Activated T-cell treated with anti-CD3 and anti-CD28 coated beads, Interleukin-2, amount 50 U/mL, for 72 hours (primary cell): ENCODE measurements around the gene PEMT. TPM values are rescaled to one million over a fixed set of nuclear protein-coding genes. Genes with fewer than 3 reads are reported as not detected.

Experiments used
- ATAC-seq, 2 donors: fragments of 150-1000 bp; cut with Tn5 transposase; replicated peaks in 1 of 2; 2 replicates each; pipeline ENCODE4 v1.10.0; 2021; ENCODE audit warnings: moderate library complexity in 2 of 2, mild to moderate bottlenecking in 1 of 2
- DNase-seq, 2 donors: peaks; one replicate each; pipeline ENCODE4 v3.0.0; 2021 to 2022; ENCODE audit warnings: mixed read lengths in 1 of 2
- H3K27ac Mint-ChIP-seq: one replicate; pipeline ENCODE4 v1.8.0; 2022; ENCODE audit warnings: mild to moderate bottlenecking, moderate library complexity, mixed read lengths
- H3K27me3 Mint-ChIP-seq: one replicate; pipeline ENCODE4 v1.8.0; 2022; ENCODE audit warnings: low read depth, mixed read lengths
- H3K36me3 Mint-ChIP-seq, 2 donors: one replicate each; pipeline ENCODE4 v1.8.0; 2022; ENCODE audit warnings: mixed read lengths in 2 of 2, mild to moderate bottlenecking in 1 of 2; ENCODE audit not compliant: insufficient read depth in 2 of 2
- H3K4me1 Mint-ChIP-seq: one replicate; pipeline ENCODE4 v1.8.0; 2022; ENCODE audit warnings: low read depth, mixed read lengths
- H3K4me3 Mint-ChIP-seq, 2 donors: one replicate each; pipeline ENCODE4 v1.8.0; 2022; ENCODE audit warnings: mild to moderate bottlenecking in 2 of 2, mixed read lengths in 2 of 2, moderate library complexity in 2 of 2
- H3K9me3 Mint-ChIP-seq, 2 donors: one replicate each; pipeline ENCODE4 v1.8.0; 2022; ENCODE audit warnings: mixed read lengths in 2 of 2
- total RNA-seq, 2 donors: library from RNA; stranded (reverse); gene quantifications; one replicate each; pipeline ENCODE4 v1.2.3, GENCODE V29; 2022

PEMT gene
- total RNA-seq, 2 donors from 2014 or later = 21.6 to 36.8 TPM

GRCh38 chr17:17513626-17514025 lies 77.9 kb downstream of the PEMT start:
- no peak overlapping the region for H3K4me3 Mint-ChIP-seq
- ATAC-seq (no peak), DNase-seq (no peak)
- no peaks in the 10 kb centered on the region for H3K27me3 Mint-ChIP-seq
- no peaks in the 10 kb centered on the region for H3K9me3 Mint-ChIP-seq
- no peak overlapping the region for H3K27ac Mint-ChIP-seq
- peaks cover 7% of the 10 kb centered on the region for H3K4me1 Mint-ChIP-seq
- H3K36me3 Mint-ChIP-seq = no peaks in the 10 kb centered on the region

- DNase-seq = no peak
- no peak for ATAC-seq
- no peak overlapping the region for H3K27ac Mint-ChIP-seq
- H3K4me3 Mint-ChIP-seq = no peak overlapping the region
- H3K9me3 Mint-ChIP-seq = no peaks in the 10 kb centered on the region
- peaks cover 7% of the 10 kb centered on the region for H3K4me1 Mint-ChIP-seq
- H3K27me3 Mint-ChIP-seq = no peaks in the 10 kb centered on the region
- H3K36me3 Mint-ChIP-seq = no peaks in the 10 kb centered on the region
These were observed 78.6 kb downstream of the PEMT start for GRCh38 chr17:17512866-17513265.

GRCh38 chr17:17511881-17512858 lies 79.3 kb downstream of the PEMT start:
- Mint-ChIP-seq H3K4me1 (peaks cover 7% of the 10 kb centered on the region), H3K27ac (no peak overlapping the region), H3K36me3 (no peaks in the 10 kb centered on the region), H3K27me3 (no peaks in the 10 kb centered on the region), H3K4me3 (no peak overlapping the region), H3K9me3 (no peaks in the 10 kb centered on the region)
- ATAC-seq (no peak), DNase-seq (no peak)

GRCh38 chr17:17511293-17511741 lies 80.2 kb downstream of the PEMT start:
- Mint-ChIP-seq H3K27ac (no peak overlapping the region), H3K9me3 (no peaks in the 10 kb centered on the region), H3K27me3 (no peaks in the 10 kb centered on the region), H3K36me3 (no peaks in the 10 kb centered on the region), H3K4me3 (no peak overlapping the region), H3K4me1 (peaks cover 7% of the 10 kb centered on the region)
- no peak for DNase-seq
- ATAC-seq = no peak

- Mint-ChIP-seq H3K36me3 (no peaks in the 10 kb centered on the region), H3K4me3 (peak overlapping the region in 1 of 2 donors; percentile 9), H3K27ac (no peak overlapping the region), H3K9me3 (no peaks in the 10 kb centered on the region), H3K27me3 (no peaks in the 10 kb centered on the region), H3K4me1 (peaks cover 7% of the 10 kb centered on the region)
- ATAC-seq = peak in 1 of 2 donors; percentile 37
- DNase-seq = no peak
These were observed 80.8 kb downstream of the PEMT start for GRCh38 chr17:17510456-17511292.

- H3K4me3 Mint-ChIP-seq = no peak overlapping the region
- H3K27ac Mint-ChIP-seq = no peak overlapping the region
- no peaks in the 10 kb centered on the region for H3K36me3 Mint-ChIP-seq
- ATAC-seq (no peak), DNase-seq (no peak)
- H3K9me3 Mint-ChIP-seq = no peaks in the 10 kb centered on the region
- H3K4me1 Mint-ChIP-seq = peaks cover 7% of the 10 kb centered on the region
- no peaks in the 10 kb centered on the region for H3K27me3 Mint-ChIP-seq
These were observed 81.7 kb downstream of the PEMT start for GRCh38 chr17:17509601-17510425.

GRCh38 chr17:17508646-17509591 lies 82.6 kb downstream of the PEMT start:
- H3K36me3 Mint-ChIP-seq = no peaks in the 10 kb centered on the region
- ATAC-seq (no peak), DNase-seq (no peak)
- no peaks in the 10 kb centered on the region for H3K9me3 Mint-ChIP-seq
- H3K4me3 Mint-ChIP-seq = no peak overlapping the region
- H3K27ac Mint-ChIP-seq = no peak overlapping the region
- no peaks in the 10 kb centered on the region for H3K27me3 Mint-ChIP-seq
- H3K4me1 Mint-ChIP-seq = peaks cover 7% of the 10 kb centered on the region

GRCh38 chr17:17508019-17508535 lies 83.4 kb downstream of the PEMT start:
- no peaks in the 10 kb centered on the region for H3K27me3 Mint-ChIP-seq
- DNase-seq (no peak), ATAC-seq (no peak)
- H3K4me3 Mint-ChIP-seq = no peak overlapping the region
- no peaks in the 10 kb centered on the region for H3K9me3 Mint-ChIP-seq
- H3K4me1 Mint-ChIP-seq = peaks cover 7% of the 10 kb centered on the region
- H3K36me3 Mint-ChIP-seq = no peaks in the 10 kb centered on the region
- H3K27ac Mint-ChIP-seq = no peak overlapping the region

- no peaks in the 10 kb centered on the region for H3K9me3 Mint-ChIP-seq
- no peaks in the 10 kb centered on the region for H3K36me3 Mint-ChIP-seq
- ATAC-seq = no peak
- peaks cover 7% of the 10 kb centered on the region for H3K4me1 Mint-ChIP-seq
- no peak overlapping the region for H3K27ac Mint-ChIP-seq
- DNase-seq = no peak
- no peaks in the 10 kb centered on the region for H3K27me3 Mint-ChIP-seq
- no peak overlapping the region for H3K4me3 Mint-ChIP-seq
These were observed 84.0 kb downstream of the PEMT start for GRCh38 chr17:17507465-17508011.

- Mint-ChIP-seq H3K4me1 (peaks cover 7% of the 10 kb centered on the region), H3K27ac (no peak overlapping the region), H3K36me3 (no peaks in the 10 kb centered on the region), H3K4me3 (no peak overlapping the region), H3K27me3 (no peaks in the 10 kb centered on the region), H3K9me3 (no peaks in the 10 kb centered on the region)
- DNase-seq (no peak), ATAC-seq (no peak)
These were observed 84.5 kb downstream of the PEMT start for GRCh38 chr17:17506893-17507464.

- H3K27me3 Mint-ChIP-seq = no peaks in the 10 kb centered on the region
- H3K9me3 Mint-ChIP-seq = no peaks in the 10 kb centered on the region
- H3K4me3 Mint-ChIP-seq = no peak overlapping the region
- H3K36me3 Mint-ChIP-seq = no peaks in the 10 kb centered on the region
- H3K4me1 Mint-ChIP-seq = peaks cover 6% of the 10 kb centered on the region
- ATAC-seq (no peak), DNase-seq (no peak)
- no peak overlapping the region for H3K27ac Mint-ChIP-seq
These were observed 85.2 kb downstream of the PEMT start for GRCh38 chr17:17506181-17506741.
